Smooth muscle cell of the pulmonary artery (primary cell): ENCODE results near the gene GON4L. TPM values are rescaled to one million over a fixed set of nuclear protein-coding genes. Genes with fewer than 3 reads are reported as not detected.

Source experiments
- total RNA-seq: library from RNA; depleted of rRNA; stranded (reverse); fragments of >200 nt; gene quantifications from 2 replicates; pipeline ENCODE4 v1.2.3, GENCODE V29; 2014

GON4L gene, protein sequence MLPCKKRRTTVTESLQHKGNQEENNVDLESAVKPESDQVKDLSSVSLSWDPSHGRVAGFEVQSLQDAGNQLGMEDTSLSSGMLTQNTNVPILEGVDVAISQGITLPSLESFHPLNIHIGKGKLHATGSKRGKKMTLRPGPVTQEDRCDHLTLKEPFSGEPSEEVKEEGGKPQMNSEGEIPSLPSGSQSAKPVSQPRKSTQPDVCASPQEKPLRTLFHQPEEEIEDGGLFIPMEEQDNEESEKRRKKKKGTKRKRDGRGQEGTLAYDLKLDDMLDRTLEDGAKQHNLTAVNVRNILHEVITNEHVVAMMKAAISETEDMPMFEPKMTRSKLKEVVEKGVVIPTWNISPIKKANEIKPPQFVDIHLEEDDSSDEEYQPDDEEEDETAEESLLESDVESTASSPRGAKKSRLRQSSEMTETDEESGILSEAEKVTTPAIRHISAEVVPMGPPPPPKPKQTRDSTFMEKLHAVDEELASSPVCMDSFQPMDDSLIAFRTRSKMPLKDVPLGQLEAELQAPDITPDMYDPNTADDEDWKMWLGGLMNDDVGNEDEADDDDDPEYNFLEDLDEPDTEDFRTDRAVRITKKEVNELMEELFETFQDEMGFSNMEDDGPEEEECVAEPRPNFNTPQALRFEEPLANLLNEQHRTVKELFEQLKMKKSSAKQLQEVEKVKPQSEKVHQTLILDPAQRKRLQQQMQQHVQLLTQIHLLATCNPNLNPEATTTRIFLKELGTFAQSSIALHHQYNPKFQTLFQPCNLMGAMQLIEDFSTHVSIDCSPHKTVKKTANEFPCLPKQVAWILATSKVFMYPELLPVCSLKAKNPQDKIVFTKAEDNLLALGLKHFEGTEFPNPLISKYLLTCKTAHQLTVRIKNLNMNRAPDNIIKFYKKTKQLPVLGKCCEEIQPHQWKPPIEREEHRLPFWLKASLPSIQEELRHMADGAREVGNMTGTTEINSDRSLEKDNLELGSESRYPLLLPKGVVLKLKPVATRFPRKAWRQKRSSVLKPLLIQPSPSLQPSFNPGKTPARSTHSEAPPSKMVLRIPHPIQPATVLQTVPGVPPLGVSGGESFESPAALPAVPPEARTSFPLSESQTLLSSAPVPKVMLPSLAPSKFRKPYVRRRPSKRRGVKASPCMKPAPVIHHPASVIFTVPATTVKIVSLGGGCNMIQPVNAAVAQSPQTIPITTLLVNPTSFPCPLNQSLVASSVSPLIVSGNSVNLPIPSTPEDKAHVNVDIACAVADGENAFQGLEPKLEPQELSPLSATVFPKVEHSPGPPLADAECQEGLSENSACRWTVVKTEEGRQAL (N-terminal part only)
- 31.5 and 34.3 TPM in 2 replicates for total RNA-seq

DNA sequence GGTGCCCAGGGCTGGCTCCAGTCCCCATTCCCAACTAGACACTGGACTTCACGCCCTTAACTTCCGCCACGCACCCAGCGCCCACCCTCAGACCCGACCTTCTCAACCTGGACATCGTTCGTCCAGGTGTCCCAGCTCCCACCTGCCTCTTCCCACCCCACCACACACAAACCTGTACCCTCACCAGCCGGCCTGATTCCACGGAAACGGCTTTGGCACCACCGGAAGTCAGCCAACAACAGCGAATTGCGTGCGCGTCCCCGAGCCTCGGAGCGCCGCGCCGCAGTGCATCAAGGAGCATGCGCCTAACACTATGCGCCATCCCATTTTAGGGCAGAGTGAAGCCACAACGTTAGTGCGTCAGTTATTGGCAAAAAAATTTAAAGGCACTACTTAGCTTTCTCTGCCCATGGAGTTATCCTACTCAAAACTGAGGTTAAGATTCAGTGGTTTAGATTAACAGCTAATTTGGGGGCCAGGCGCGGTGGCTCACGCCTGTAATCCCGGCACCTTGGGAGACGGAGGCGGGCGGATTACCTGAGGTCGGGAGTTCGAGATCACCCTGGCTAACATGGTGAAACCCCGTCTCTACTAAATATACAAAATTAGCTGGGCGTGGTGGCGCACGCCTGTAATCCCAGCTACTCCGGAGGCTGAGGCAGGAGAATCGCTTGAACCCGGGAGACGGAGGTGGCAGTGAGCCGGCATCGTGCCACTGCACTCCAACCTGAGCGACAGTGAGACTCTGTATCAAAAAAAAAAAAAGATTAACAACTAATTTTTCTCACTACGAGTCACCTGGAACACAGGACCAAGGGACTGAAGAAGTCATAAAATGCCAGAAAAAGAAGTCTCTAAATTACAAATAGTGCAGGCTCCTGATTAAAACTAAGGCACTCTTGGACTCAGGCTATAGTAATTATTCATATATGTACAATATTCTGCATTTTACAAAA, at the start of gene GON4L:
Gene GON4L, minus strand, starts transcription at position 240 of the 956 bp plus-strand sequence. CDS start 3,434 bp downstream, outside the sequence.

DNA sequence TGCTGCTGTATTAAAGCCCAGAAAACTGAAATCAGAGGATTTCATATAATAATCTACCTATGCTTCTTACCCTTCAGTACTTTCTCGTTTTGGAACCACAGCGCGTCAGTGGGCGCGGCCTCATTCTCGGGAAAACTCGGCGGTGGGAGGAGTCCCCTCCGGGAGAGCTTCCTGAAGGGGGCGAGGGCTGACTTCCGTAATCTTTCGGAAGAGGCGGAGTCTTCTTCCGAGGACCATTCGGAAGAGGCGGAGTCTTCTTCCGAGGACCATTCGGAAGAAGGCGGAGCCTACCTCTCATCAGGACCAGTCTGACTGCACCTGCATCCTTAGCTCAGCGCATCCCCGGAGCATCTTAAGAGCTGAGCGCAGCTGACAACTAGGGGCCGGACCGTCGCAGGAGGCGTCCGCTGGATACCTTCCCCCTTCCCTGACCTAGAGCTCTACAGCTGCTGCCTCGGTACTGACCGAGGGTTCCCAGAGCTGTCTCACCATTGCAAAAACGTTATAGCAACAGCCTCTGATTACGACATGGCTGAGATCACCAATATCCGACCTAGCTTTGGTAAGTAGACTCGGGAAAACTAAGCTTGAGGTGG, 2.3 kb upstream of the GON4L start, which contains the start of gene SYT11:
Gene SYT11, plus strand, starts transcription at position 334 of the 596 bp plus-strand sequence. Its CDS starts 195 bp downstream, at position 529.

Other genes with a start within 250 kb of the GON4L start
- gene MSTO1, start 247.0 kb downstream of the GON4L start, total RNA-seq, result 22.9 and 36.2 TPM in 2 replicates
- gene YY1AP1, start 168.4 kb downstream of the GON4L start, total RNA-seq, result 33.3 and 35.3 TPM in 2 replicates
- gene DAP3, start 168.1 kb downstream of the GON4L start, total RNA-seq, result 45.4 and 65.4 TPM in 2 replicates
- gene SYT11, start 2.4 kb upstream of the GON4L start, total RNA-seq, result 82.2 and 88.3 TPM in 2 replicates
- gene RIT1, start 54.1 kb upstream of the GON4L start, total RNA-seq, result 33.6 and 39.7 TPM in 2 replicates
- 20.3 and 25.9 TPM in 2 replicates for gene KHDC4, start 77.2 kb upstream of the GON4L start, total RNA-seq
- gene RXFP4, start 84.4 kb upstream of the GON4L start, total RNA-seq, result 0.07 TPM in 1 of 2 replicates, not detected in the other
- 136 and 173 TPM in 2 replicates for gene ARHGEF2, start 121.3 kb upstream of the GON4L start, total RNA-seq
- gene SSR2, start 163.7 kb upstream of the GON4L start, total RNA-seq, result 250 and 314 TPM in 2 replicates
- gene UBQLN4, start 196.6 kb upstream of the GON4L start, total RNA-seq, result 15.6 and 21.3 TPM in 2 replicates
- 47.6 and 56.5 TPM in 2 replicates for gene LAMTOR2, start 197.6 kb upstream of the GON4L start, total RNA-seq
- not detected in 2 replicates for gene RAB25, start 203.9 kb upstream of the GON4L start, total RNA-seq
- 1.2 and 4.1 TPM in 2 replicates for gene MEX3A, start 225.3 kb upstream of the GON4L start, total RNA-seq